AG09319 (cell line): ENCODE measurements around the gene ADAMTS20.

ENCODE experiments used
- DNase-seq: peaks from one replicate; pipeline ENCODE4 v3.0.0-alpha.2; 2010; ENCODE audit warnings: low read depth; ENCODE audit errors: extremely low read depth
- CTCF ChIP-seq: IDR thresholded peaks from 2 replicates; pipeline ENCODE4 v1.5.1; 2011; ENCODE audit warnings: low read depth, mild to moderate bottlenecking, inconsistent platforms, low read length, moderate library complexity

ADAMTS20 gene

GRCh38 chr12:43579206-43579605, 27.2 kb upstream of the ADAMTS20 start:
- DNase-seq: no peak

GRCh38 chr12:43578782-43579181, 26.8 kb upstream of the ADAMTS20 start:
- no peak for TF ChIP-seq CTCF
- DNase-seq: no peak

More at GRCh38 chr12:43579206-43579605, 27.2 kb upstream of the ADAMTS20 start:
- TF ChIP-seq CTCF: no peak

- no peak for DNase-seq
- no peak for TF ChIP-seq CTCF
Measured at GRCh38 chr12:43577381-43577780, 25.4 kb upstream of the ADAMTS20 start.

GRCh38 chr12:43576162-43576561, 24.2 kb upstream of the ADAMTS20 start:
- no peak for DNase-seq
- TF ChIP-seq CTCF: no peak

- DNase-seq: no peak
- TF ChIP-seq CTCF: no peak
Measured at GRCh38 chr12:43571885-43572284, 19.9 kb upstream of the ADAMTS20 start.

GRCh38 chr12:43556057-43556456, 4.1 kb upstream of the ADAMTS20 start:
- TF ChIP-seq CTCF: no peak
- DNase-seq: no peak

GRCh38 chr12:43551279-43551970, 578 bp downstream of the ADAMTS20 start:
- DNase-seq: no peak

More at GRCh38 chr12:43551279-43551970, 578 bp downstream of the ADAMTS20 start:
- TF ChIP-seq CTCF: no peak
